H1 (cell line): ENCODE data around the gene ZBTB26. TPM values are rescaled to one million over a fixed set of nuclear protein-coding genes. Genes with fewer than 3 reads are reported as not detected.
A peak's percentile ranks its signal among the peaks of the same experiment; 100 is the strongest.

Experiments used
- ASH2L ChIP-seq: fragments of 200-600, 300-600 bp; sonication (generic); IDR thresholded peaks from one replicate; pipeline ENCODE4 v1.7.1; 2017; ENCODE audit warnings: low read length
- CHD1 ChIP-seq: IDR thresholded peaks from 2 replicates; pipeline ENCODE4 v1.6.1; 2012; ENCODE audit warnings: low read depth, low read length, improper control_type of control experiment
- PHF8 ChIP-seq: fragments of 200-600 bp; sonication (generic); conservative IDR thresholded peaks from 2 replicates; pipeline ENCODE4 v1.7.1; 2012; ENCODE audit warnings: low read depth, mild to moderate bottlenecking, inconsistent platforms, low read length, moderate library complexity
- POLR2AphosphoS5 ChIP-seq: IDR thresholded peaks from 2 replicates; pipeline ENCODE4 v1.6.1; 2011; ENCODE audit warnings: low read depth, low read length
- RAD21 ChIP-seq, 2 experiments: IDR thresholded peaks in 1 of 2; conservative IDR thresholded peaks in 1 of 2; 2 replicates each; pipeline ENCODE4 v1.6.1; 2011; ENCODE audit warnings: low read depth in 2 of 2, low read length in 2 of 2, improper control_type of control experiment in 1 of 2, inconsistent platforms in 1 of 2, mild to moderate bottlenecking in 1 of 2, moderate library complexity in 1 of 2
- SIN3A ChIP-seq, 2 experiments: IDR thresholded peaks in 1 of 2; conservative IDR thresholded peaks in 1 of 2; 2 replicates each; pipeline ENCODE4 v1.6.1; 2011 to 2012; ENCODE audit warnings: low read length in 2 of 2, improper control_type of control experiment in 1 of 2, low read depth in 1 of 2, mild to moderate bottlenecking in 1 of 2
- TCF12 ChIP-seq: IDR thresholded peaks from 2 replicates; pipeline ENCODE4 v1.6.1; 2011; ENCODE audit warnings: low read depth, mild to moderate bottlenecking, low read length
- polyA plus RNA-seq, 7 experiments: library from polyadenylated mRNA; depleted of rRNA in 3 of 7; stranded (reverse) in 5 of 7; unstranded in 2 of 7; fragments of >200 nt in 5 of 7; fragments of 200-250 nt in 2 of 7; gene quantifications; 1 replicate in 5 of 7; 2 replicates in 1 of 7; 4 replicates in 1 of 7; pipeline versions ENCODE4 v1.2.1 to v1.2.3, GENCODE V29; 2011 to 2013; ENCODE audit warnings: missing spikeins in 2 of 7, mixed read lengths in 2 of 7
- total RNA-seq: library from RNA; stranded (reverse); fragmentation: NEBNext Ultra II Directional; extraction: Animal tissue kit (Norgen Biotek cat#: 25700); gene quantifications from 2 replicates; pipeline ENCODE4 v1.2.1, GENCODE V29; 2021
- TF ChIP-seq, protein P1 (sequence below): IDR thresholded peaks from 2 replicates; pipeline ENCODE4 v1.6.1; 2011; ENCODE audit warnings: low read length, improper control_type of control experiment

Gene ZBTB26
- total and polyA plus RNA-seq, 2 of the 8 experiments (the other 6 are each of a cell fraction or from before 2014, with no cell fraction given): 5.7 to 7.4 TPM

DNA sequence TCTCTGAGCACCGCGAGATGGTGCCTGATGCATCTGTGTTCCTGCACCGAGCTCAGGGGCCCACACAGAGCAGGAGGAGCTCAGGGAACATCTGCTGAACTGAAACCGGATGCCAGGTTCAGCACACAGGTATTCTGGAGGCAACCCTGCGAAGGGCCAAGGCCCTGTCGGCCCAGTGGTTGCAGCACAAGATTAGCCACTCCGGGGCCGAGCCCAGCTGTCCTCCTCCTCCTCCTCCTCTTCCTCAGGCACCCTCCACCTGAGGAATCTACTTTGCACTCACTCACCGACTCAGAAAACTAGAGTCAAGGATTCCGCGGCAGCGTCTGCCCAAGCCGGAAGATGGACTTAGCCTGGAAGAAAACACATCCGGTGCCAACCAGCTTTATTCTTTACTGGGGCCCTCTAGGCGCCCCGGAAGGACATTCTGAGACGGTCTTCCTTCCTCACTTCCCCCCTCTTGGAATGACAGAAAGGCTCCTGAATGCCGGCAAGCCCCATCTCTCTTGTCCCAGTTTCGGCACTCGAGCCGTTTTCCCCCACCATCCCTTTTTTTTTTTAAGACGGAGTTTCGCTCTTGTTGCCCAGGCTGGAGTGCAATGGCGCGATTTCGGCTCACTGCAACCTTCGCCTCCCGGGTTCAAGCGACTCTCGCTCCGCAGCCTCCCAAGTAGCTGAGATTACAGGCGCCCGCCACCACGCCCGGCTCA is 18.2 kb downstream of the ZBTB26 start, which contains the start of gene ZBTB6 (continued):
- TF ChIP-seq CHD1 (no peak), SIN3A (conservative IDR thresholded peaks at IDR 0.05 in 1 of 2, IDR thresholded peaks at IDR 0.05 in 1 of 2; ENCODE audit: low read depth in 1 of 2, low read length in 2 of 2) (peak; percentile 70 to 75; a peak in 2 of 4 replicates), POLR2AphosphoS5 (peak; percentile 77), RAD21 (IDR thresholded peaks at IDR 0.05 in 1 of 2, conservative IDR thresholded peaks at IDR 0.05 in 1 of 2; ENCODE audit: low read depth in 2 of 2, low read length in 2 of 2) (0 out of 4 replicates have a peak, but pooled peaks of 1 of the 2 experiments have one; percentile 10), PHF8 (peak; percentile 76), ASH2L (peak; percentile 74), TCF12 (0 out of 2 replicates have a peak, but pooled peaks have one; percentile 54)
- TF ChIP-seq, protein P1, sequence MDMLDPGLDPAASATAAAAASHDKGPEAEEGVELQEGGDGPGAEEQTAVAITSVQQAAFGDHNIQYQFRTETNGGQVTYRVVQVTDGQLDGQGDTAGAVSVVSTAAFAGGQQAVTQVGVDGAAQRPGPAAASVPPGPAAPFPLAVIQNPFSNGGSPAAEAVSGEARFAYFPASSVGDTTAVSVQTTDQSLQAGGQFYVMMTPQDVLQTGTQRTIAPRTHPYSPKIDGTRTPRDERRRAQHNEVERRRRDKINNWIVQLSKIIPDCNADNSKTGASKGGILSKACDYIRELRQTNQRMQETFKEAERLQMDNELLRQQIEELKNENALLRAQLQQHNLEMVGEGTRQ: no peak
- TF ChIP-seq, all 59 proteins: peak for 21
